Neural cell (in vitro differentiated cells): ENCODE results near the gene ARMH1.
"Not testable (repeated sequence)": the region's sequence is repeated elsewhere in the genome, so short reads cannot be mapped to it uniquely, and the experiment has no call there.

Experiments
- CTCF ChIP-seq: fragments of 450-650 bp; IDR thresholded peaks from 2 replicates; pipeline ENCODE4 v1.5.1; 2014; ENCODE audit warnings: antibody characterized with exemption, mild to moderate bottlenecking, moderate library complexity; ENCODE audit not compliant: poor library complexity, severe bottlenecking
- EZH2 ChIP-seq: fragments of 200-600, 300-800 bp; shearing (Covaris generic), sonication (generic); IDR thresholded peaks from 2 replicates; pipeline ENCODE4 v1.6.1; 2014; ENCODE audit warnings: antibody characterized with exemption, low read length, borderline replicate concordance, mild to moderate bottlenecking; ENCODE audit not compliant: insufficient read depth, poor library complexity, severe bottlenecking
- MXI1 ChIP-seq: fragments of 450-650 bp; conservative IDR thresholded peaks from 2 replicates; pipeline ENCODE4 v1.6.1; 2014; ENCODE audit warnings: antibody characterized with exemption, mild to moderate bottlenecking; ENCODE audit not compliant: poor library complexity, severe bottlenecking
- POLR2AphosphoS5 ChIP-seq: IDR thresholded peaks from 2 replicates; pipeline ENCODE4 v1.6.1; 2012
- SMC3 ChIP-seq: fragments of 450-650 bp; conservative IDR thresholded peaks from 2 replicates; pipeline ENCODE4 v1.6.1; 2014; ENCODE audit warnings: antibody characterized with exemption, mild to moderate bottlenecking, moderate library complexity; ENCODE audit not compliant: poor library complexity

- not testable (repeated sequence) for TF ChIP-seq CTCF, MXI1, POLR2AphosphoS5, EZH2, SMC3
Observed at GRCh38 chr1:44766421-44766820, 91.9 kb downstream of the ARMH1 start.
